Measurements from ENCODE around the gene TNRC6A.

- TF ChIP-seq YY1 (IDR thresholded peaks at IDR 0.05; ENCODE audit: insufficient read depth, insufficient read length) (no peak), ZNF274 (IDR thresholded peaks at IDR 0.05; ENCODE audit: low read depth, low read length) (no peak)
These were observed 103.9 kb downstream of the TNRC6A start for GRCh38 chr16:24833352-24833751.

All from NT2/D1 (cell line).